ENCODE data around the gene TMPRSS11E.
"Not testable (repeated sequence)": the region's sequence is repeated elsewhere in the genome, so short reads cannot be mapped to it uniquely, and the experiment has no call there.

The TMPRSS11E gene

DNA sequence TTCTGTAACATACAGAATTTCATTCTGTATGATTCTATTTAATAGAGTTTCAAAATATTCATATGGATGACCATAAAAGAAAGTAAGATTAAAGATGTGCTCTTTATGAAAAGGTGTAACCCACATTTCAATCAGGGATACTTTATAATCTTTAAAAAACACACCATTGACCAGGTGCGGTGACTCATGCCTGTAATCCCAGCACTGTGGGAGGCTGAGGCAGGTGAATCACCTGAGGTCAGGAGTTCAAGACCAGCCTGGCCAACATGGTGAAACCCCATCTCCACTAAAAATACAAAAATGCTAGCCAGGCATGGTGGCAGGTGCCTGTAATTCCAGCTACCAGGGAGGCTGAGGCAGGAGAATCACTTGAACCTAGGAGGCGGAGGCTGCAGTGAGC is 35.2 kb upstream of the TMPRSS11E start:
- H3K27me3 ChIP-seq (ENCODE audit: control insufficient read depth, insufficient read depth, low read length, poor library complexity, severe bottlenecking); H3K27ac ChIP-seq (ENCODE audit: insufficient read depth, low read depth, low read length, poor library complexity, severe bottlenecking); H3K4me1 ChIP-seq (ENCODE audit: control insufficient read depth, insufficient read depth, low read length); H3K4me3 ChIP-seq (ENCODE audit: insufficient read depth, low read depth, low read length); H3K9me3 ChIP-seq (ENCODE audit: control insufficient read depth, low read length); H3K36me3 ChIP-seq (ENCODE audit: control insufficient read depth, insufficient read depth, low read length): not testable (repeated sequence)
- 94 to 95% methylated on average over 2 of the region's 2 CpGs for WGBS, 2 experiments

- Histone ChIP-seq H3K27ac (ENCODE audit: insufficient read depth, low read depth, low read length, poor library complexity, severe bottlenecking) (no peak overlapping the region), H3K36me3 (ENCODE audit: control insufficient read depth, insufficient read depth, low read length) (no peaks in the 10 kb centered on the region), H3K27me3 (ENCODE audit: control insufficient read depth, insufficient read depth, low read length, poor library complexity, severe bottlenecking) (no peaks in the 10 kb centered on the region), H3K9me3 (ENCODE audit: control insufficient read depth, low read length) (no peaks in the 10 kb centered on the region), H3K4me3 (ENCODE audit: insufficient read depth, low read depth, low read length) (no peak overlapping the region), H3K4me1 (ENCODE audit: control insufficient read depth, insufficient read depth, low read length) (no peaks in the 10 kb centered on the region)
- 90 to 95% methylated on average over 3 of the region's 3 CpGs for WGBS, 2 experiments
Observed at GRCh38 chr4:68416591-68416990, 30.7 kb upstream of the TMPRSS11E start.

- Histone ChIP-seq H3K9me3 (ENCODE audit: control insufficient read depth, low read length) (no peaks in the 10 kb centered on the region), H3K36me3 (ENCODE audit: control insufficient read depth, insufficient read depth, low read length) (no peaks in the 10 kb centered on the region), H3K27me3 (ENCODE audit: control insufficient read depth, insufficient read depth, low read length, poor library complexity, severe bottlenecking) (no peaks in the 10 kb centered on the region), H3K4me3 (ENCODE audit: insufficient read depth, low read depth, low read length) (no peak overlapping the region), H3K27ac (ENCODE audit: insufficient read depth, low read depth, low read length, poor library complexity, severe bottlenecking) (no peak overlapping the region), H3K4me1 (ENCODE audit: control insufficient read depth, insufficient read depth, low read length) (no peaks in the 10 kb centered on the region)
- 96 to 97% methylated on average over 3 of the region's 3 CpGs for WGBS, 2 experiments
Observed at GRCh38 chr4:68426516-68426915, 20.7 kb upstream of the TMPRSS11E start.

GRCh38 chr4:68430337-68430736 is 16.9 kb upstream of the TMPRSS11E start:
- Histone ChIP-seq H3K9me3 (ENCODE audit: control insufficient read depth, low read length) (no peaks in the 10 kb centered on the region), H3K27ac (ENCODE audit: insufficient read depth, low read depth, low read length, poor library complexity, severe bottlenecking) (no peak overlapping the region), H3K36me3 (ENCODE audit: control insufficient read depth, insufficient read depth, low read length) (no peaks in the 10 kb centered on the region), H3K4me3 (ENCODE audit: insufficient read depth, low read depth, low read length) (no peak overlapping the region), H3K4me1 (ENCODE audit: control insufficient read depth, insufficient read depth, low read length) (no peaks in the 10 kb centered on the region), H3K27me3 (ENCODE audit: control insufficient read depth, insufficient read depth, low read length, poor library complexity, severe bottlenecking) (no peaks in the 10 kb centered on the region)
- WGBS, 2 experiments = 92 to 97% methylated on average over 1 of the region's 1 CpG

GRCh38 chr4:68432320-68432719 is 14.9 kb upstream of the TMPRSS11E start:
- Histone ChIP-seq H3K9me3 (ENCODE audit: control insufficient read depth, low read length) (no peaks in the 10 kb centered on the region), H3K36me3 (ENCODE audit: control insufficient read depth, insufficient read depth, low read length) (no peaks in the 10 kb centered on the region), H3K4me1 (ENCODE audit: control insufficient read depth, insufficient read depth, low read length) (no peaks in the 10 kb centered on the region), H3K27me3 (ENCODE audit: control insufficient read depth, insufficient read depth, low read length, poor library complexity, severe bottlenecking) (no peaks in the 10 kb centered on the region), H3K27ac (ENCODE audit: insufficient read depth, low read depth, low read length, poor library complexity, severe bottlenecking) (no peak overlapping the region), H3K4me3 (ENCODE audit: insufficient read depth, low read depth, low read length) (no peak overlapping the region)

- H3K9me3 ChIP-seq (ENCODE audit: control insufficient read depth, low read length) = no peaks in the 10 kb centered on the region
- 93 to 95% methylated on average over 5 of the region's 5 CpGs for WGBS, 2 experiments
Observed at GRCh38 chr4:68433582-68433981, 13.7 kb upstream of the TMPRSS11E start.

DNA sequence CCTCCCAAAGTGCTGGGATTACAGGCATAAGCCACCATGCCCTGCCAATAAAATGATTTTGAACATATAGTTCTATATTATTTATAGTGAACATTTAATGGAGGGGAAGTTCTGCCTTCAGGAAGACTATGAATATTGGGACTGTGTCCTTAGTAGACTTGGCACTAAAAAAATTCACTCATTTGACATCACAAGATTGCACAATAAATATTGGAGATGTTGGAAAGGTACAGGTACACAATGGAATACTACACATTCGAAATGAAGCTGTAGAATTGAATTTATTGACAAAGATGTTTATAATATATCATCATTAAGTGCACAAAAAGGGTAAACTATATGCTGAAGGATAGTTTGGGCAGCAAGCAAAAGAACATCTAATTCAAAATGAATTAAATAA is 13.0 kb upstream of the TMPRSS11E start:
- no peaks in the 10 kb centered on the region for H3K36me3 ChIP-seq (ENCODE audit: control insufficient read depth, insufficient read depth, low read length)
- H3K27me3 ChIP-seq (ENCODE audit: control insufficient read depth, insufficient read depth, low read length, poor library complexity, severe bottlenecking) = no peaks in the 10 kb centered on the region
- H3K27ac ChIP-seq (ENCODE audit: insufficient read depth, low read depth, low read length, poor library complexity, severe bottlenecking) = no peak overlapping the region
- H3K4me1 ChIP-seq (ENCODE audit: control insufficient read depth, insufficient read depth, low read length) = no peaks in the 10 kb centered on the region
- no peak overlapping the region for H3K4me3 ChIP-seq (ENCODE audit: insufficient read depth, low read depth, low read length)
- WGBS, 2 experiments = 100% methylated on average over 1 of the region's 1 CpG; no CpG with 5 or more reads in 1 of the 2 experiments
- H3K9me3 ChIP-seq (ENCODE audit: control insufficient read depth, low read length) = no peaks in the 10 kb centered on the region

More at GRCh38 chr4:68433582-68433981, 13.7 kb upstream of the TMPRSS11E start:
- Histone ChIP-seq H3K4me1 (ENCODE audit: control insufficient read depth, insufficient read depth, low read length) (no peaks in the 10 kb centered on the region), H3K4me3 (ENCODE audit: insufficient read depth, low read depth, low read length) (no peak overlapping the region), H3K27ac (ENCODE audit: insufficient read depth, low read depth, low read length, poor library complexity, severe bottlenecking) (no peak overlapping the region), H3K36me3 (ENCODE audit: control insufficient read depth, insufficient read depth, low read length) (no peaks in the 10 kb centered on the region), H3K27me3 (ENCODE audit: control insufficient read depth, insufficient read depth, low read length, poor library complexity, severe bottlenecking) (no peaks in the 10 kb centered on the region)

DNA sequence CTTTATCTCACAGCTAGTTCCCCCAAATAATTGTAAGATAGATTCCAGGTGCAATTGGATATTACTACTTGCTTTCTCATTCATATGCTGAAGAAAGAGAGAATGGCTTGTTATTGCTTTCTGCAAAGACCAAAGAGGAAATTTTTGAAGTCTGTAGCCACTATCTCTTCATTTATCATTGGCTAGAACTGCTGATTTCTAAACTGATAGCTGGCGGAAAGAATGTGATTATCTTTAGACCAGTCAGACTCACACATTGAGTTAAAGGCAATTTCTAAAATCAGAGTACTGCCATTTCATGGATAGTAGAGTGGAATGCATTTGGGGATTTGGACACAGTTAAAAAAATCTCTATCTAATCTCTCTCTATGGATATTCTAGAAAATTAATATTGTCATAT is 12.4 kb upstream of the TMPRSS11E start:
- no peak overlapping the region for H3K27ac ChIP-seq (ENCODE audit: insufficient read depth, low read depth, low read length, poor library complexity, severe bottlenecking)
- H3K9me3 ChIP-seq (ENCODE audit: control insufficient read depth, low read length) = no peaks in the 10 kb centered on the region
- no peaks in the 10 kb centered on the region for H3K36me3 ChIP-seq (ENCODE audit: control insufficient read depth, insufficient read depth, low read length)
- WGBS, 2 experiments = 100% methylated on average over 1 of the region's 1 CpG
- no peak overlapping the region for H3K4me3 ChIP-seq (ENCODE audit: insufficient read depth, low read depth, low read length)
- H3K4me1 ChIP-seq (ENCODE audit: control insufficient read depth, insufficient read depth, low read length) = no peaks in the 10 kb centered on the region
- H3K27me3 ChIP-seq (ENCODE audit: control insufficient read depth, insufficient read depth, low read length, poor library complexity, severe bottlenecking) = no peaks in the 10 kb centered on the region

- no peak overlapping the region for H3K4me3 ChIP-seq (ENCODE audit: insufficient read depth, low read depth, low read length)
- H3K36me3 ChIP-seq (ENCODE audit: control insufficient read depth, insufficient read depth, low read length) = no peaks in the 10 kb centered on the region
- no peaks in the 10 kb centered on the region for H3K4me1 ChIP-seq (ENCODE audit: control insufficient read depth, insufficient read depth, low read length)
- no peaks in the 10 kb centered on the region for H3K27me3 ChIP-seq (ENCODE audit: control insufficient read depth, insufficient read depth, low read length, poor library complexity, severe bottlenecking)
- no peak overlapping the region for H3K27ac ChIP-seq (ENCODE audit: insufficient read depth, low read depth, low read length, poor library complexity, severe bottlenecking)
- no peaks in the 10 kb centered on the region for H3K9me3 ChIP-seq (ENCODE audit: control insufficient read depth, low read length)
Observed at GRCh38 chr4:68445111-68445510, 2.2 kb upstream of the TMPRSS11E start.

GRCh38 chr4:68451246-68452211 is 4.3 kb downstream of the TMPRSS11E start:
- no peak overlapping the region for H3K27ac ChIP-seq (ENCODE audit: insufficient read depth, low read depth, low read length, poor library complexity, severe bottlenecking)
- no peaks in the 10 kb centered on the region for H3K9me3 ChIP-seq (ENCODE audit: control insufficient read depth, low read length)
- no peaks in the 10 kb centered on the region for H3K4me1 ChIP-seq (ENCODE audit: control insufficient read depth, insufficient read depth, low read length)
- no peak overlapping the region for H3K4me3 ChIP-seq (ENCODE audit: insufficient read depth, low read depth, low read length)
- no peaks in the 10 kb centered on the region for H3K36me3 ChIP-seq (ENCODE audit: control insufficient read depth, insufficient read depth, low read length)
- H3K27me3 ChIP-seq (ENCODE audit: control insufficient read depth, insufficient read depth, low read length, poor library complexity, severe bottlenecking) = no peaks in the 10 kb centered on the region

All from ectodermal cell (in vitro differentiated cells).